Tibial nerve (tissue), 4 donors: ENCODE data around the gene DLST. TPM values are rescaled to one million over a fixed set of nuclear protein-coding genes. Genes with fewer than 3 reads are reported as not detected.

Experiments used
- DNase-seq, 2 donors: peaks; one replicate each; pipeline ENCODE4 v3.0.0-alpha.2; 2019; ENCODE audit warnings: low spot score in 2 of 2
- H3K27ac ChIP-seq, 4 donors: fragments of 200-600 bp; sonication (generic) in 3 of 4; one replicate each; pipeline ENCODE4 v1.5.1; 2017 to 2019; ENCODE audit warnings: mild to moderate bottlenecking in 1 of 4
- H3K27me3 ChIP-seq, 2 donors: fragments of 200-600 bp; sonication (generic) in 1 of 2; one replicate each; pipeline versions ENCODE4 v1.5.1 to v1.6.0; 2017 to 2019
- H3K36me3 ChIP-seq, 3 donors: fragments of 200-600 bp; sonication (generic); one replicate each; pipeline ENCODE4 v1.5.1; 2018 to 2019
- H3K4me1 ChIP-seq, 4 donors: fragments of 200-600 bp; sonication (generic) in 3 of 4; one replicate each; pipeline ENCODE4 v1.5.1; 2017 to 2019
- H3K4me3 ChIP-seq, 4 donors: fragments of 200-600 bp; sonication (generic) in 3 of 4; one replicate each; pipeline ENCODE4 v1.5.1; 2017 to 2019; ENCODE audit warnings: mild to moderate bottlenecking in 1 of 4, moderate library complexity in 1 of 4
- H3K9me3 ChIP-seq, 4 donors: fragments of 200-600 bp; sonication (generic) in 3 of 4; one replicate each; pipeline ENCODE4 v1.5.1; 2017 to 2019
- EP300 ChIP-seq, 2 donors: sonication (generic); formaldehyde crosslinking; IDR thresholded peaks; one replicate each; pipeline ENCODE4 v1.6.1; 2017; ENCODE audit warnings: antibody characterized with exemption in 2 of 2, mild to moderate bottlenecking in 1 of 2
- POLR2A ChIP-seq, 2 donors: fragments of 450-650 bp; IDR thresholded peaks; one replicate each; pipeline ENCODE4 v1.6.1; 2017; ENCODE audit warnings: antibody characterized with exemption in 2 of 2, mild to moderate bottlenecking in 2 of 2, moderate library complexity in 2 of 2
- WGBS, 2 donors: methylation state at CpG; one replicate each; pipeline ENCODE4 v1.1.5; 2018; 5-methylcytosine and 5-hydroxymethylcytosine counted together
- total RNA-seq, 4 donors: library from RNA; depleted of rRNA; stranded (reverse); fragments of >200 nt; gene quantifications; one replicate each; pipeline ENCODE4 v1.1.0, GENCODE V29; 2016
- TF ChIP-seq, protein P1 (sequence below), 5 experiments: fragments of 200-600 bp in 3 of 5; fragments of 450-650 bp in 2 of 5; sonication (generic) in 3 of 5; IDR thresholded peaks; one replicate each; pipeline ENCODE4 v1.5.1; 2016 to 2019; ENCODE audit warnings: antibody characterized with exemption in 5 of 5, mild to moderate bottlenecking in 3 of 5, moderate library complexity in 2 of 5

DLST gene
- total RNA-seq, 4 donors from 2014 or later, result 73.5 to 94.8 (median 87.2) TPM

- Histone ChIP-seq H3K27me3 (no peaks in the 10 kb centered on the region), H3K36me3 (peaks cover 0 to 54% (median 7%) of the 10 kb centered on the region in 3 donors), H3K9me3 (no peaks in the 10 kb centered on the region), H3K4me1 (peaks cover 0 to 52% (median 30%) of the 10 kb centered on the region in 4 donors), H3K27ac (no peak overlapping the region), H3K4me3 (no peak overlapping the region)
- DNase-seq, result no peak
- 73 to 80% methylated on average over 12 of the region's 12 CpGs for WGBS, 2 donors
- TF ChIP-seq, protein P1, sequence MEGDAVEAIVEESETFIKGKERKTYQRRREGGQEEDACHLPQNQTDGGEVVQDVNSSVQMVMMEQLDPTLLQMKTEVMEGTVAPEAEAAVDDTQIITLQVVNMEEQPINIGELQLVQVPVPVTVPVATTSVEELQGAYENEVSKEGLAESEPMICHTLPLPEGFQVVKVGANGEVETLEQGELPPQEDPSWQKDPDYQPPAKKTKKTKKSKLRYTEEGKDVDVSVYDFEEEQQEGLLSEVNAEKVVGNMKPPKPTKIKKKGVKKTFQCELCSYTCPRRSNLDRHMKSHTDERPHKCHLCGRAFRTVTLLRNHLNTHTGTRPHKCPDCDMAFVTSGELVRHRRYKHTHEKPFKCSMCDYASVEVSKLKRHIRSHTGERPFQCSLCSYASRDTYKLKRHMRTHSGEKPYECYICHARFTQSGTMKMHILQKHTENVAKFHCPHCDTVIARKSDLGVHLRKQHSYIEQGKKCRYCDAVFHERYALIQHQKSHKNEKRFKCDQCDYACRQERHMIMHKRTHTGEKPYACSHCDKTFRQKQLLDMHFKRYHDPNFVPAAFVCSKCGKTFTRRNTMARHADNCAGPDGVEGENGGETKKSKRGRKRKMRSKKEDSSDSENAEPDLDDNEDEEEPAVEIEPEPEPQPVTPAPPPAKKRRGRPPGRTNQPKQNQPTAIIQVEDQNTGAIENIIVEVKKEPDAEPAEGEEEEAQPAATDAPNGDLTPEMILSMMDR (IDR thresholded peaks at IDR 0.05), result no peak
- no peak for TF ChIP-seq POLR2A (IDR thresholded peaks at IDR 0.05)
- no peak for TF ChIP-seq EP300 (IDR thresholded peaks at IDR 0.05)
Observed at GRCh38 chr14:74888164-74889158, 6.7 kb downstream of the DLST start.

DNA sequence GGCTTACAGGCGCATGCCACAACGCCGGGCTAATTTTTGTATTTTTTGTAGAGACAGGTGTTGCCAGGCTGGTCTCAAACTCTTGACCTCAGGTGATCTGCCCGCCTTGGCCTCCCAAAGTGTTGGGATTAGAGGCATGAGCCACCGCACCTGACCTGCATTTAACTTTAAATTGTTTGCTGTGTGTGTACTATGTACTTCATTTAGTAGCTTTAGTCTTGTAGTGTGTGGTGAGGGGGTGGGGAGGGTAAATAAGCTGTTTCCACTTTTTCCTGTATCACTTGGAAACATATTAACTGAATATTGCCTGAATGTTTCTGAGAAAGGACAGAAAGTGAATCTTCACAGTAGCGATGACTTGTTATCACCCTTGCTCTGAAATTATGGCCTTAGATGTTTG lies 8.5 kb downstream of the DLST start:
- Histone ChIP-seq H3K27ac (no peak overlapping the region), H3K27me3 (no peaks in the 10 kb centered on the region), H3K36me3 (peaks cover 0 to 72% (median 24%) of the 10 kb centered on the region in 3 donors), H3K4me1 (peaks cover 0 to 34% (median 12%) of the 10 kb centered on the region in 4 donors), H3K4me3 (no peak overlapping the region), H3K9me3 (no peaks in the 10 kb centered on the region)
- TF ChIP-seq POLR2A (IDR thresholded peaks at IDR 0.05) (no peak), EP300 (IDR thresholded peaks at IDR 0.05) (no peak)
- TF ChIP-seq, protein P1 (IDR thresholded peaks at IDR 0.05), result no peak
- WGBS, 2 donors, result 97 to 98% methylated on average over 6 of the region's 6 CpGs
- no peak for DNase-seq

DNA sequence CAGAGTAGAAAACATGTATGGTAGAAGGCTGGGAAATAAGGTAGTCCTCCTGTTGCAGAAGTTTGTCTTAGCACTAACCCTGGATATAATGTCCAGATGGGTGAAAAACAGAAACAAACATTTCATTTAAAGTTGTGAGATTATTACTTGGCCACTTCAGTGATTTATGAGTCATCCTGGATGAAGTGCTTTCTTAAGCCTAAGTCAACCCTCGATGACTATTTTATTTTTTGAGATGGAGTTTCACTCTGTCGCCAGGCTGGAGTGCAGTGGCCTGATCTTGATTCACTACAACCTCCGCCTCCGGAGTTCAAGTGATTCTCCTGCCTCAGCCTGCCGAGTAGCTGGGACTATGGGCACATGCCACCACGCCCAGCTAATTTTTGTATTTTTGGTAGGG lies 10.2 kb downstream of the DLST start:
- Histone ChIP-seq H3K27ac (no peak overlapping the region), H3K4me3 (no peak overlapping the region), H3K36me3 (peaks cover 0 to 88% (median 39%) of the 10 kb centered on the region in 3 donors), H3K27me3 (no peaks in the 10 kb centered on the region), H3K9me3 (no peaks in the 10 kb centered on the region), H3K4me1 (peaks cover 0 to 19% (median 2%) of the 10 kb centered on the region in 4 donors)
- no peak for DNase-seq
- WGBS, 2 donors, result 84 to 86% methylated on average over 6 of the region's 6 CpGs
- no peak for TF ChIP-seq EP300 (IDR thresholded peaks at IDR 0.05)
- TF ChIP-seq, protein P1 (IDR thresholded peaks at IDR 0.05), result no peak
- no peak for TF ChIP-seq POLR2A (IDR thresholded peaks at IDR 0.05)

DNA sequence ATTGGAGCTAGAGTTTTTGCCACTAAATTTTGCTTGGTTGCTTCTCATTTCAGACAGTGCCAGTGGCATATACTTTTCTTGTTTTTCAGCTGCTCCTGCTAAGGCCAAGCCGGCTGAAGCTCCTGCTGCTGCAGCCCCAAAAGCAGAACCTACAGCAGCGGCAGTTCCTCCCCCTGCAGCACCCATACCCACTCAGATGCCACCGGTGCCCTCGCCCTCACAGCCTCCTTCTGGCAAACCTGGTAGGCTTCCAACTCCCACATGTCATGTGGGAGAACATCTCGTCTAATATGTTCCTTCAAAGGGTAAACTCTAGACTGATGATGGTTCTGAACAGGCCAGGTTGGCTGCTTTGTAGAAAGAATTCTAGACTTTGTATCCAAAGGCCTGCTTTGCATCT lies 11.0 kb downstream of the DLST start:
- Histone ChIP-seq H3K27ac (no peak overlapping the region), H3K9me3 (no peaks in the 10 kb centered on the region), H3K27me3 (no peaks in the 10 kb centered on the region), H3K4me1 (peaks cover 0 to 10% (median 2%) of the 10 kb centered on the region in 4 donors), H3K36me3 (peaks cover 0 to 89% (median 46%) of the 10 kb centered on the region in 3 donors), H3K4me3 (no peak overlapping the region)
- TF ChIP-seq POLR2A (IDR thresholded peaks at IDR 0.05) (no peak), EP300 (IDR thresholded peaks at IDR 0.05) (no peak)
- TF ChIP-seq, protein P1 (IDR thresholded peaks at IDR 0.05), result no peak
- 67 to 77% methylated on average over 5 of the region's 5 CpGs for WGBS, 2 donors
- no peak for DNase-seq

DNA sequence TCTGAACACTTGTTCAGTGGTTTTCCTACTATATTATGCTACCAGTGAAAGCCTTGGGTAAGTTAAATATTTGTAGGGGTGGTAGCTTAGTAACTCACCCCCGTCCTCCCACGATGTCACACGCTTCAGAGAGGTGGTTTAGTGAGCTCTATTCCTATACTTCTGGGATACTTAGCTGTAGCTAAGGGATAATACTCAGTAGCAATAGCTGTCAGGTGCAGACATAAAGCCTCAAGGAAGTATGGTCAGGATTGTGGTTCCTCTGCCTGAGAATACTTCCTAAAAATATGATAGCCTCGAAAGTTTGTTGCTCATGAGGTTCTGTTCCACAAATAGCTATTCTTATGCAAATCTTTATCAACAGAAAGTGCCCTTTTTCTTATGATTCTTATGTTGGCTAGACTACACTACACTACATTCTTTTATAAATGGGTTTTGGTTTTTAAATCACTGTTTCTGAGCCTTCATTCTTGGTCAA lies 11.9 kb downstream of the DLST start:
- WGBS, 2 donors, result 57 to 74% methylated on average over 4 of the region's 4 CpGs
- peaks cover 4 to 97% (median 51%) of the 10 kb centered on the region in 3 donors for H3K36me3 ChIP-seq

More for the DNA sequence above, 11.9 kb downstream of the DLST start:
- Histone ChIP-seq H3K27ac (no peak overlapping the region), H3K4me3 (no peak overlapping the region), H3K4me1 (peaks cover 0 to 3% (median under 1%) of the 10 kb centered on the region in 4 donors), H3K9me3 (no peaks in the 10 kb centered on the region), H3K27me3 (no peaks in the 10 kb centered on the region)
- TF ChIP-seq POLR2A (IDR thresholded peaks at IDR 0.05) (no peak), EP300 (IDR thresholded peaks at IDR 0.05) (no peak)
- TF ChIP-seq, protein P1 (IDR thresholded peaks at IDR 0.05), result no peak
- no peak for DNase-seq
